Stimulated activated naive CD8-positive, alpha-beta T cell treated with anti-CD3 and anti-CD28 coated beads, Interleukin-15, Interleukin-2, amounts not matched to agents 100 ng/mL and 50 ng/mL, for 24 hours (primary cell): ENCODE data around the gene ATP8B2.
"Not testable (repeated sequence)": the region's sequence is repeated elsewhere in the genome, so short reads cannot be mapped to it uniquely, and the experiment has no call there.

Source experiments
- H3K27ac Mint-ChIP-seq: one replicate; pipeline ENCODE4 v1.8.0; 2021; ENCODE audit warnings: mild to moderate bottlenecking, mixed read lengths
- H3K27me3 Mint-ChIP-seq: one replicate; pipeline ENCODE4 v1.8.0; 2021; ENCODE audit warnings: mixed read lengths
- H3K36me3 Mint-ChIP-seq: one replicate; pipeline ENCODE4 v1.8.0; 2021; ENCODE audit warnings: low read depth, mixed read lengths
- H3K4me1 Mint-ChIP-seq: one replicate; pipeline ENCODE4 v1.8.0; 2021; ENCODE audit warnings: low read depth, mixed read lengths
- H3K4me3 Mint-ChIP-seq: one replicate; pipeline ENCODE4 v1.8.0; 2021; ENCODE audit warnings: mild to moderate bottlenecking, mixed read lengths
- H3K9me3 Mint-ChIP-seq: one replicate; pipeline ENCODE4 v1.8.0; 2021; ENCODE audit warnings: mixed read lengths

Gene ATP8B2

GRCh38 chr1:154324669-154325582 is at the start of gene ATP8B2:
Gene ATP8B2 (plus strand): TSS chr1:154325525. CDS start chr1:154328142, 2,617 bp downstream.
- Mint-ChIP-seq H3K4me3 (peak within 1 kb of the TSS; percentile 95), H3K36me3 (peaks cover 1% of the 10 kb centered on the region), H3K9me3 (no peaks in the 10 kb centered on the region), H3K27me3 (no peaks in the 10 kb centered on the region), H3K4me1 (peaks cover 45% of the 10 kb centered on the region), H3K27ac (peak within 1 kb of the TSS; percentile 90)

GRCh38 chr1:154276797-154277196 is 48.5 kb upstream of the ATP8B2 start:
- Mint-ChIP-seq H3K4me1 (peaks cover 31% of the 10 kb centered on the region), H3K27ac (no peak overlapping the region), H3K36me3 (peaks cover 35% of the 10 kb centered on the region), H3K27me3 (no peaks in the 10 kb centered on the region), H3K4me3 (no peak overlapping the region), H3K9me3 (no peaks in the 10 kb centered on the region)

GRCh38 chr1:154287591-154287990 is 37.7 kb upstream of the ATP8B2 start:
- H3K4me1 Mint-ChIP-seq, H3K9me3 Mint-ChIP-seq, H3K27me3 Mint-ChIP-seq, H3K36me3 Mint-ChIP-seq, H3K27ac Mint-ChIP-seq, H3K4me3 Mint-ChIP-seq: not testable (repeated sequence)

- no peaks in the 10 kb centered on the region for H3K27me3 Mint-ChIP-seq
- no peak overlapping the region for H3K4me3 Mint-ChIP-seq
- no peak overlapping the region for H3K27ac Mint-ChIP-seq
- no peaks in the 10 kb centered on the region for H3K4me1 Mint-ChIP-seq
- peaks cover 5% of the 10 kb centered on the region for H3K9me3 Mint-ChIP-seq
- H3K36me3 Mint-ChIP-seq, result no peaks in the 10 kb centered on the region
Observed at GRCh38 chr1:154288661-154289060, 36.7 kb upstream of the ATP8B2 start.

- Mint-ChIP-seq H3K27me3 (no peaks in the 10 kb centered on the region), H3K4me3 (no peak overlapping the region), H3K36me3 (peaks cover 5% of the 10 kb centered on the region), H3K9me3 (peaks cover 16% of the 10 kb centered on the region), H3K4me1 (no peaks in the 10 kb centered on the region), H3K27ac (no peak overlapping the region)
Observed at GRCh38 chr1:154290921-154291320, 34.4 kb upstream of the ATP8B2 start.

- no peaks in the 10 kb centered on the region for H3K4me1 Mint-ChIP-seq
- H3K36me3 Mint-ChIP-seq, result peaks cover 5% of the 10 kb centered on the region
- H3K27me3 Mint-ChIP-seq, result no peaks in the 10 kb centered on the region
- no peak overlapping the region for H3K4me3 Mint-ChIP-seq
- H3K9me3 Mint-ChIP-seq, result peaks cover 16% of the 10 kb centered on the region
- no peak overlapping the region for H3K27ac Mint-ChIP-seq
Observed at GRCh38 chr1:154295408-154296235, 29.7 kb upstream of the ATP8B2 start.

GRCh38 chr1:154301582-154301981 is 23.7 kb upstream of the ATP8B2 start:
- Mint-ChIP-seq H3K9me3 (no peaks in the 10 kb centered on the region), H3K27ac (no peak overlapping the region), H3K27me3 (no peaks in the 10 kb centered on the region), H3K4me3 (no peak overlapping the region), H3K36me3 (no peaks in the 10 kb centered on the region), H3K4me1 (peaks cover 18% of the 10 kb centered on the region)

GRCh38 chr1:154304664-154305337 is 20.5 kb upstream of the ATP8B2 start:
- peaks cover 32% of the 10 kb centered on the region for H3K4me1 Mint-ChIP-seq
- H3K9me3 Mint-ChIP-seq, result no peaks in the 10 kb centered on the region
- H3K27ac Mint-ChIP-seq, result peak overlapping the region; percentile 80
- H3K4me3 Mint-ChIP-seq, result no peak overlapping the region
- H3K27me3 Mint-ChIP-seq, result no peaks in the 10 kb centered on the region
- no peaks in the 10 kb centered on the region for H3K36me3 Mint-ChIP-seq

GRCh38 chr1:154306151-154306550 is 19.2 kb upstream of the ATP8B2 start:
- Mint-ChIP-seq H3K36me3 (no peaks in the 10 kb centered on the region), H3K27ac (no peak overlapping the region), H3K27me3 (no peaks in the 10 kb centered on the region), H3K4me3 (no peak overlapping the region), H3K9me3 (no peaks in the 10 kb centered on the region), H3K4me1 (peaks cover 32% of the 10 kb centered on the region)

GRCh38 chr1:154307670-154308270 is 17.6 kb upstream of the ATP8B2 start:
- H3K36me3 Mint-ChIP-seq, H3K9me3 Mint-ChIP-seq, H3K27me3 Mint-ChIP-seq, H3K4me3 Mint-ChIP-seq: not testable (repeated sequence)
- H3K4me1 Mint-ChIP-seq, result peaks cover 32% of the 10 kb centered on the region
- peak overlapping the region; percentile 3 for H3K27ac Mint-ChIP-seq

- not testable (repeated sequence) for H3K27ac Mint-ChIP-seq, H3K4me3 Mint-ChIP-seq, H3K9me3 Mint-ChIP-seq, H3K36me3 Mint-ChIP-seq, H3K27me3 Mint-ChIP-seq
- peaks cover 32% of the 10 kb centered on the region for H3K4me1 Mint-ChIP-seq
Observed at GRCh38 chr1:154309136-154309535, 16.2 kb upstream of the ATP8B2 start.

- not testable (repeated sequence) for H3K27ac Mint-ChIP-seq, H3K4me3 Mint-ChIP-seq, H3K9me3 Mint-ChIP-seq, H3K36me3 Mint-ChIP-seq, H3K27me3 Mint-ChIP-seq
- H3K4me1 Mint-ChIP-seq, result peaks cover 11% of the 10 kb centered on the region
Observed at GRCh38 chr1:154312229-154313065, 12.9 kb upstream of the ATP8B2 start.

- no peak overlapping the region for H3K27ac Mint-ChIP-seq
- H3K9me3 Mint-ChIP-seq, result peaks cover 10% of the 10 kb centered on the region
- H3K27me3 Mint-ChIP-seq, result peaks cover 7% of the 10 kb centered on the region
- H3K36me3 Mint-ChIP-seq, result no peaks in the 10 kb centered on the region
- H3K4me1 Mint-ChIP-seq, result peaks cover 5% of the 10 kb centered on the region
- no peak overlapping the region for H3K4me3 Mint-ChIP-seq
Observed at GRCh38 chr1:154313066-154313356, 12.3 kb upstream of the ATP8B2 start.

GRCh38 chr1:154314226-154314625 is 11.1 kb upstream of the ATP8B2 start:
- H3K27me3 Mint-ChIP-seq, H3K36me3 Mint-ChIP-seq, H3K27ac Mint-ChIP-seq, H3K4me3 Mint-ChIP-seq, H3K4me1 Mint-ChIP-seq: not testable (repeated sequence)
- peaks cover 13% of the 10 kb centered on the region for H3K9me3 Mint-ChIP-seq
